AG10803 (cell line): Measurements from ENCODE around the gene TMEM72.
A peak's percentile ranks its signal among the peaks of the same experiment; 100 is the strongest.

Experiments used
- DNase-seq: peaks from one replicate; pipeline ENCODE4 v3.0.0; 2010; ENCODE audit warnings: low read depth
- H3K4me3 ChIP-seq: 2 replicates; pipeline ENCODE4 v1.5.1; 2011; ENCODE audit warnings: mild to moderate bottlenecking, low read length, control low read depth
- TF ChIP-seq, protein P1 (sequence below): conservative IDR thresholded peaks from 2 replicates; pipeline ENCODE4 v1.5.1; 2011; ENCODE audit warnings: mild to moderate bottlenecking, low read length, control low read depth, inconsistent platforms

The TMEM72 gene

DNA sequence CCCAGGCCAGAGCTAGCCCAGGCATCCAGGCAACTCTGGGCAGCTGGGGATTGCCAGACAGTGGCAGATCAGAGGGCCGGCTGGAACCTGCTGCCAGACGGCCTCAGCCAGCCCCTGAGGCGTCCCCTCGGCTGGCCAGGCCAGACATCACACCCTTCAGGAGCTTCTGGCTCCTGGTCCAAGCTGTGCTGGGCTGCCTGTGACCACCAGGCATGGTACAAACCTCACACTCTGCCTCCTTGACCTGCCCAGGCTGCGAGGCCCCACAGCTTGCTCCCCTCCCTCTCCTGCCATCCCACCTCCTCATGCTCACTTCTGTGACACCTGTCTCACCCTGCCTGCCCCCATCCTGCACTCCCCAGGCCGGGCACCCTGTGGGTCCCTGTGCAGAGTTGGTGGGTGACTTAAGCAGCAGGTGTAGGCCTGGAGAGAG lies 61.8 kb downstream of the TMEM72 start:
- TF ChIP-seq, protein P1, sequence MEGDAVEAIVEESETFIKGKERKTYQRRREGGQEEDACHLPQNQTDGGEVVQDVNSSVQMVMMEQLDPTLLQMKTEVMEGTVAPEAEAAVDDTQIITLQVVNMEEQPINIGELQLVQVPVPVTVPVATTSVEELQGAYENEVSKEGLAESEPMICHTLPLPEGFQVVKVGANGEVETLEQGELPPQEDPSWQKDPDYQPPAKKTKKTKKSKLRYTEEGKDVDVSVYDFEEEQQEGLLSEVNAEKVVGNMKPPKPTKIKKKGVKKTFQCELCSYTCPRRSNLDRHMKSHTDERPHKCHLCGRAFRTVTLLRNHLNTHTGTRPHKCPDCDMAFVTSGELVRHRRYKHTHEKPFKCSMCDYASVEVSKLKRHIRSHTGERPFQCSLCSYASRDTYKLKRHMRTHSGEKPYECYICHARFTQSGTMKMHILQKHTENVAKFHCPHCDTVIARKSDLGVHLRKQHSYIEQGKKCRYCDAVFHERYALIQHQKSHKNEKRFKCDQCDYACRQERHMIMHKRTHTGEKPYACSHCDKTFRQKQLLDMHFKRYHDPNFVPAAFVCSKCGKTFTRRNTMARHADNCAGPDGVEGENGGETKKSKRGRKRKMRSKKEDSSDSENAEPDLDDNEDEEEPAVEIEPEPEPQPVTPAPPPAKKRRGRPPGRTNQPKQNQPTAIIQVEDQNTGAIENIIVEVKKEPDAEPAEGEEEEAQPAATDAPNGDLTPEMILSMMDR, result no peak
- DNase-seq, result no peak

GRCh38 chr10:44973323-44974081 lies 62.4 kb downstream of the TMEM72 start:
- DNase-seq, result no peak
- no peak overlapping the region for H3K4me3 ChIP-seq
- TF ChIP-seq, protein P1, result no peak

More for the DNA sequence above, 61.8 kb downstream of the TMEM72 start:
- no peak overlapping the region for H3K4me3 ChIP-seq

- DNase-seq, result no peak
- TF ChIP-seq, protein P1, result no peak
- H3K4me3 ChIP-seq, result peak overlapping the region; percentile 63
Observed at GRCh38 chr10:44974082-44974627, 63.0 kb downstream of the TMEM72 start.

DNA sequence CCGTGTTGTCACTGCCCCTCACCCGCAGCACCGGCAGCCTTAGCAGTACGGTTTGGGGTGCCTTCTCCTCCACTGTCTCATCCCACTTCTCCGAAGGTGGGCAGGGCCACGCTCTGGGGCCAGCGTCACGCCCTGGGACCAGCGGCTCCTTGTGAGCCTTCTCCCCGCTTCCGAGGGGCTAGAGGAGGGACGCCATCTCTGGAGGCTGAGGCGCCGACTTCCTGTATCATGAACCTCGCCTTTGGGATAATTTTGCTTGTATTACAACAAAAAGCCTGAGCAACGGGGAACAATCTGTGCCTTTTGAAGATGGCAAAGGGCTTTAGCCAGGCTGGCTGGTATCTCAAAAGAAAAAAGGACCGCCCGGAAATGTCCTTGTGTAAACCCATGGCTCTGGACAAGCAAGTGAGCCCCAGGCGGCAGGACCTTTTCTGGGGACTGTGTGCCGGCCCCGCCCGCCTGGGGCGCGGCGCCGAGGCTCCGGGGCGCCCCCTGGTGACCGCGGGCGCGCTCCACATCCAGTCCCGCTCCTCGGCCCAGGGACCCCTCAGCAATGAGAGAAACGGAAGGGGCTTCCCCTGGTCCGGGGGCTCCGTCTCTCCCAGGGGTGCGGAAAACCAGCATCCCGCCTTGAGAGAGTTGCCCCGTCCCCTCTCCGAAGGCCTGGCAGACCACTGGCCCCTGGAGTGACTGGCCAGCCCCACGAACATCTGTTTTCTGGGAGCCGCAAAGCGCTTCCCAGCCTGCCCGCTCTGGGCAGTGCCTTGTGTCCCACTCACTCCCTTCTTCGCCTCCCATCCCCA lies 63.7 kb downstream of the TMEM72 start:
- H3K4me3 ChIP-seq, result peak overlapping the region; percentile 63
- peak; percentile 62 for DNase-seq

DNA sequence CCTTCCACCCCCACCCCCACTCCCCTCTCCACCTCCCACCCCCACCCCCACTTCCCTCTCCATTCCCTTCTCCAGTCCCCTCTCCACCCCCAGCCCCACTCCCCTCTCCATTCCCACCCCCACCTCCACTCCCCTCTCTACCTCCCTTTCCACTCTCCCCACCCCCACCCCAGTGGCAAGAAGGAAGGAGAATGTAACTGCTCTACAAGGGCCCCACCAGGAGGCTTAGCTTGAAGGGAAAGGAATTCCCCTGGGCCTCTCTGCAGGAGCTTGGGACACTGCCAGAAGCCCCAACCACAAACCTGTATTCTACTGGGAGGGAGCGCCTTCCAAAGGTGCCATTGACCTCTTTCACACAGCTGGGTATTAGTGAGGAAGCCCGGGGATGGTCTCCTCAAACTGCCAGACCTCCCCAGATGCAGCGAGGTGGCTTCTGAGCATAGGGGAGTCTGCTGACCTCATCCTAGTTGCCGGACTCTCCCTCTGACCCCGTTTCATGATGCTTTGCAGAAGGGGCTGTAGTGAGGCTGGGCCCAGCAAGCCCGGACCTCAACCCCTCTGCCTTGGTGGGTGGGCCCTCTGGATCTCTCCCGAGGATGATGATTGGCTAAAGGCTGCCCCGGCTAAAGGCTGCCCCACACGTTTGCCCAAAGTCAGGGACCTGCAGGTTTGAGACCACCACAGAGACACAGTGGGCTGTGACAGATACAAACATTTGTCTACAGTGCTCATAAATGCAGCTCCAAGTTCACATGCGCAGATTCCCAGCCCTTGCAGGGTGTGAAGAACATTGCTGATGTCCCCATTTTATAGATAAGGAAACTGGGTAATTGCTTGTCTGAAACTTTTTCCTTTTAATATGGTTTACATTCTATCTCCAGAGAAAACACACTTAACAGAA lies 64.5 kb downstream of the TMEM72 start:
- H3K4me3 ChIP-seq, result peak overlapping the region; percentile 79
- TF ChIP-seq, protein P1, result no peak
- peak; percentile 49 for DNase-seq

More for the DNA sequence above, 63.7 kb downstream of the TMEM72 start:
- TF ChIP-seq, protein P1, result peak; percentile 51

DNA sequence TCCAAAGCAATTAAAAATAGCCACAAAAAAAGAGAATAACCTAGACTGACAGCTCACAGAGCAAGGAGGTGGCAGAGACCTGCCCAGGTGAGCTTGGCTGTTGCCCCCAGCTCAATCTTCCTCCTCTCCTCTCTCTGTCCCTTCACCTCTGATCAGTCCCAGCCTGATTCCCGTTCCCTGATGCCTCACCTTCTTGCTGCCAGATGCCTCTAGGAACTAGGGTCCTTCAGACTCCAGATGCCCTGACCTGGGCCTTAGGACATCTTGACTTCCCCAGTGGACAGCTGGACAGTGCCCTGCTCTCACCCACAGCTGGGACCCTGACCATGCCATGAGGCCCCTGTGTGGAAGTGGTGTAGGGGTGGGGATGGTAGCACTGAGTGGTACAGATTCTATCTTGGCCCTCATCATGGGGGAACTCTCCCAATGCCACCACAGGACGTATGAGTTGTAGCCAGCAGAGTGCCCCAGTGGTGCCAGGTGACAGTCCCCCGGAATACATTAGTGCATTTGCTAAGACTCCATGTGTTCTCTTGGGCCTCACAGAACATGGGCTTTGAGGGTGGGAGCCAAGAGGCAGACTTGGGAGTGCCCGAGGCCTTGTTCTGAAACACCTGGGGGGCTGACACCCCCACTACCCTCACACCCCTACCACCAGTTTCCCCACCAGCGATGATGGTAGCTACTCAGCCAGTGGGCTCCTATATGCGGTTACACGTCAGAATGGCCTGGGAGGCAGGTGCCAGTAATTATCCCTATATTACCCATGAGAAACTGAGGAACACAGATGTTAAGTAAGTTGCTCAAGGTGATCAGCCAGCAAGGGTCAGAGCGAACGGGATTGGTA lies 65.4 kb downstream of the TMEM72 start:
- DNase-seq, result no peak
- TF ChIP-seq, protein P1, result no peak
- H3K4me3 ChIP-seq, result peak overlapping the region; percentile 79
